AG10803 (cell line): ENCODE data around the gene USH1G.

Source experiments
- DNase-seq: peaks from one replicate; pipeline ENCODE4 v3.0.0; 2010; ENCODE audit warnings: low read depth
- H3K4me3 ChIP-seq: 2 replicates; pipeline ENCODE4 v1.5.1; 2011; ENCODE audit warnings: mild to moderate bottlenecking, low read length, control low read depth
- CTCF ChIP-seq: conservative IDR thresholded peaks from 2 replicates; pipeline ENCODE4 v1.5.1; 2011; ENCODE audit warnings: mild to moderate bottlenecking, low read length, control low read depth, inconsistent platforms

USH1G gene

DNA sequence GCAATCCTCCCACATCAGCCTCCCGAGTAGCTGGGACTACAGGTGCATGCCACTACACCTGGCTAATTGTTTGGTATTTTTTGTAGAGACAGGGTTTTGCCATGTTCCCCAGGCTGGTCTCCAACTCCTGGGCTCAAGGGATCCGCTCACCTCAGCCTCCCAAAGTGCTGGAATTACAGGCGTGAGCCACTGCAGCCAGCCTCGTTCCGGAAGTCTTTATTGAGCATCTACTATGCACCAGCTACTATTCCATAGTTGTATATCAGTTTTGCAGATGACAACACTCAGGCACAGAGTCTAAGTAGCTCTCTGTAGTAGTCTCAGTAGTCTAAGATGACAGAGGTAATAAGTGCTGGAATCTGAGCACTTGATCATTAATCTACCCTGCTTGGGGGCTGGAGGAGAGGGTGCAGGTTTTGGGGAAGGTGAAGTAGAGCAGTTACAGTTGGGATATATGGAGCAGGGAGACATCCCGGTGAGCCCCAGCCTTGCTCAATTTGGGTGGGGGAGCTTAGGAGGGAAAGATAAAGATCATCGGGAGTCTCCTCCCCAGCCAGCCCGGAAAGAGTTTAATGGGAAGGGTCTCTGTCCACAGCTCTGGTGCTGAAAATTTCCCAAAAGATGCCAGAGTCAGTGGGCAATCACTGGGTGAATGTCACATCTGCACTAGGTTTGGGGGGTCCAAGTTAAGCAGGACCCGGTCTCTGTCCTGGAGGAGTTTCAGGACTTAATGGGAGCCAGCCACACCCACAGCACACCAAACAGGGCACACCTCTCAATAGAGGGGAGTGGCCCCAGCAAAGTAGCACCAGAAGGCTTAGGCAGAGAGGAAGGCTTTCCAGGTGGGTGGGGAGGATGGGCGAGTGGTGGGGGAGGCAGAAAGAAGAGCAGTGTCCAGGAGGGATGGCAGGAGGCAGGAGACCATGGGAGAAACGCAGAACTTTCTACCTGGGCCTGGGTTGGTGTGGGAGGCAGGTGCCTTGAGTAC lies 14.3 kb upstream of the USH1G start:
- no peak for DNase-seq
- H3K4me3 ChIP-seq, result no peak overlapping the region
- TF ChIP-seq CTCF, result no peak

GRCh38 chr17:74936470-74936799 lies 13.4 kb upstream of the USH1G start:
- H3K4me3 ChIP-seq, result no peak overlapping the region
- no peak for TF ChIP-seq CTCF
- no peak for DNase-seq

DNA sequence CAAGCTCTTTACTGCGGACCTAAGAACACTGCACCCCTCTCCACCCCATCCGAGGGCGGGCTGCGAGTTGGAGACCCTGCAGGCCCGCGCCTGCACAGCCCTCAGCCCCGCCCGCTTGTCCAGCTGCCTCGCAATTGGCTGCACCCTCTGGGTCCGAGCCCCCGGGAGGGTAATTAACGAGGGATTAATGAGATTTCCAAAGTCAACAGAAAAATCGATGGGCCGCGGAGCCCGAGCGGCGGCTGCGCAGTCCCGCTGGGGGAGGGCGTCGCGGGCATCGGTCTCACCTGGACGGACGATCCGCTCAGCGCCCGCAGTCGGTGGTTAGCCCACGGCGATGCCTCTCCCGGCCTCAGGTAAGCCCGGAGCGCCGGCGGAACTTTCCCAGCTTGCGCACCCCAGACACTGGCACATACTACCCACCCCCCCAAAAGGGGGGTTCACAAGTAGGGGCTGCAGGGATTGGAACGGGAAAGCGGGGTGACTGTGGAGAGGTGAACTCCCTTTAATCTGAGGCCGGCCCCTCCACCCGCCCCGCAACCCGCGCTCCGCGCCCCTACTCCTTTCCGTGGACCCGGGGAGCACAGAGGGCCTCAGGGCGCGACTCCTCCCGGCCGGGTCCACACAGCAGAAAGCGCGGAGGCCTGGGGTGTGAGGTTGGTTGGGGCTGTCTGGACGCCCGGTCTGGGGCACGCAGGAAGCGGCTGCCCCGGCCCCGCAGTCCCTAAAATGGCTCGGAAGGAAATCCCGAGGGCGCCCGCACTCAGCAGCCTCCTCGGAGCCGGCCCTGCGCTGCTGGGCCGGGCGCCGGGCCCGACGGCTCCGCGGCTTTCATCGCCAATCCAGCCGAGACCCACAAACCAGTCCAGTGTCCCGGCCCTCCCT lies 12.8 kb upstream of the USH1G start, which contains the start of gene OTOP3:
Gene OTOP3 (plus strand): TSS at position 314 of the 885 bp plus-strand sequence. CDS start 24 bp downstream, at position 338.
- no peak for DNase-seq
- no peak for TF ChIP-seq CTCF

DNA sequence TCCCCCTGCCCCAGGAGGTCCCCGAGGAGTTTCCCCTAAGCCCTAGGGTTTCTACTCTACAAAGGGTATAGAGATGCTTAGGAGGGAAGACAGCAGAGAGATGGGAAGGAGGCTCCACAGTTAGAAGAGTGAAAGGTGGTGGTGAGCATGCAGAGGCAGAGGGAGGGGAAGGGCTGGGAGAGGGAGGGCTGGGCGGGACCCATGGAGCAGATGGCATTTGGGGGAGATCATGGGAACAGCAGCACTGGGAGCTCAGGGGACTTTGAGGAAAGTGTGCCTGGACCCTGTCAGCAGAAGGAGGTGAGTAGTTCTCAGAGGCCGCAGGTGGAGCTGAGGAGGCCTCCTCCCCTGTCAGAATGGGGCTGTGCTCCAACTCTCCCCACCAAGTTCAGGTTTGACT lies 12.0 kb upstream of the USH1G start:
- no peak for DNase-seq
- TF ChIP-seq CTCF, result no peak
- no peak overlapping the region for H3K4me3 ChIP-seq

More for the DNA sequence above, 12.8 kb upstream of the USH1G start, which contains the start of gene OTOP3:
- no peak within 1 kb of the TSS for H3K4me3 ChIP-seq

- DNase-seq, result no peak
- no peak overlapping the region for H3K4me3 ChIP-seq
- no peak for TF ChIP-seq CTCF
These were observed 7.5 kb upstream of the USH1G start for GRCh38 chr17:74930535-74931036.

DNA sequence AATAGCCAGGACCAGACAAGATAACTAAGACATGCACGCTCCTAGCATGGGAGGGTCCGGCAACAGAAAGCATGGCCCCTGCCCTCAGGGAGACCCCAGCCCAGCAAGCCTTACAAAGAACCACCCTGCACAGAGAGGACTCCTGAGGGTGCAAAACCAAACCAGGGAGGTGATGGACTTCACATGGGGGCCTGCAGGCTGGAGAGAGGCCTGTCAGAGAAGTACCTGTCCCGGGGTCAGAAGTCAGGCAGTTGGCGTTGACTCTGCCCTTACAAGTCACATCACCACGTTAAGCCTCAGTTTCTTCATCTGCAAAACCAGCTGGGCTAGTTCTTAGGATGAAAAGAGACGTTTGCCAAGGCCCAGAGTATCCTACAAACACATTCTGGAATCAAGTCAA lies 5.7 kb upstream of the USH1G start:
- no peak for TF ChIP-seq CTCF
- no peak for DNase-seq
- H3K4me3 ChIP-seq, result no peak overlapping the region
